ENCODE data around the gene PEX11G.

- TF ChIP-seq, protein P1, sequence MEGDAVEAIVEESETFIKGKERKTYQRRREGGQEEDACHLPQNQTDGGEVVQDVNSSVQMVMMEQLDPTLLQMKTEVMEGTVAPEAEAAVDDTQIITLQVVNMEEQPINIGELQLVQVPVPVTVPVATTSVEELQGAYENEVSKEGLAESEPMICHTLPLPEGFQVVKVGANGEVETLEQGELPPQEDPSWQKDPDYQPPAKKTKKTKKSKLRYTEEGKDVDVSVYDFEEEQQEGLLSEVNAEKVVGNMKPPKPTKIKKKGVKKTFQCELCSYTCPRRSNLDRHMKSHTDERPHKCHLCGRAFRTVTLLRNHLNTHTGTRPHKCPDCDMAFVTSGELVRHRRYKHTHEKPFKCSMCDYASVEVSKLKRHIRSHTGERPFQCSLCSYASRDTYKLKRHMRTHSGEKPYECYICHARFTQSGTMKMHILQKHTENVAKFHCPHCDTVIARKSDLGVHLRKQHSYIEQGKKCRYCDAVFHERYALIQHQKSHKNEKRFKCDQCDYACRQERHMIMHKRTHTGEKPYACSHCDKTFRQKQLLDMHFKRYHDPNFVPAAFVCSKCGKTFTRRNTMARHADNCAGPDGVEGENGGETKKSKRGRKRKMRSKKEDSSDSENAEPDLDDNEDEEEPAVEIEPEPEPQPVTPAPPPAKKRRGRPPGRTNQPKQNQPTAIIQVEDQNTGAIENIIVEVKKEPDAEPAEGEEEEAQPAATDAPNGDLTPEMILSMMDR (IDR thresholded peaks at IDR 0.05), result no peak
- no peak for TF ChIP-seq POLR2AphosphoS5 (IDR thresholded peaks at IDR 0.05)
- TF ChIP-seq POLR2A (IDR thresholded peaks at IDR 0.05), result no peak
Measured at GRCh38 chr19:7480970-7481255, 7.9 kb downstream of the PEX11G start.
